Lower leg skin (tissue), 3 donors: Measurements from ENCODE around the gene MYL7.

Experiments used
- POLR2A ChIP-seq, 2 donors: fragments of 450-650 bp; IDR thresholded peaks; one replicate each; pipeline ENCODE4 v1.6.1; 2016 to 2017; ENCODE audit warnings: antibody characterized with exemption in 2 of 2, mild to moderate bottlenecking in 1 of 2, moderate library complexity in 1 of 2
- TF ChIP-seq, protein P1 (sequence below), 3 donors: fragments of 450-650 bp; IDR thresholded peaks; one replicate each; pipeline ENCODE4 v1.5.1; 2016; ENCODE audit warnings: antibody characterized with exemption in 3 of 3, mild to moderate bottlenecking in 3 of 3, moderate library complexity in 2 of 3

DNA sequence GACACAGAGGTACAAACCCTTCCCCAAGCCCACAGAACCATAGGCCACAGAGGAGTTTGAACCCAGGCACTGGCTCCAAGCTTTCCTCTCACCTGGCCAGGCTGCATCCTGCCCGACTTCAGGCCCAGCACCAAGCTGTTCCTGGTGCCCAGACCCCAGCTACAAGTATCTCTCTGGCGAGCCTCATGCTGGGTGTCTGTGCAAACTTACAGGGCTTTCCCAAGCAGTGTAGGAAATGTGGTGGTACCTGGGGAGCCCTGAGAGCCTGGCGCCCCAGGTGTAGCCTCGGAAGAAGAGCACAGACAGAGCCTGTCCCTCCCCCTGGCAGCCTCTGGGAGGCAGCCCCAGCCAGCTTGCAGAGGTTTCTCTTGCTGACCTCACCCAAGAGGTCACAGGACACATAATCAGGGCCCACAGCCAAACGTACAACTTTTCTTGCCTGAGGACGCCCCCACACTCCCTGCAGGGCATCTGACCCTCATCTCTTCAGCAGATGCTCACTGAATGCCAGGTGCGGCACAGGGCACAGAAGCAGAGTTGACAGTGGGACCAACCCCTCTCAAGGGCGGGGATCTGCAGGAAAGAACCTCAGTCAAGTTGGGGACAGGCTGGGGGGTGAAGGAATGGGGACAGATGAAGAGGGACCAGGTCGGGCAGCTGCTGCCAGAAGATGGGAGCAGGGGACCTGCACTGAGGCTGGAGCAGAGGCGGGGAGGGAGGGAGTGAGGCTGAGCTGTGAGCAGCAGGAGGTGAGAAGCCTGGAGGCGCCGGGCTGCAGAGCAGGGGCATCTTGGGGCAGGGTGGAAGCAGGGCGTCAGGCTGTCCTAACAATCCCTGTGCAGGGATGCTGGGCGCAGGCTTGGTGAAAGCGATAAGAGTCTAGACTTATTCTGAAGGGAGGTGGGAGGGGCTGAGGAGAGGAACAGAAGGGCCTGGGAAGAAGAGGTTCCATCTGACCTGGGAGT is 16.3 kb upstream of the MYL7 start:
- TF ChIP-seq, protein P1, sequence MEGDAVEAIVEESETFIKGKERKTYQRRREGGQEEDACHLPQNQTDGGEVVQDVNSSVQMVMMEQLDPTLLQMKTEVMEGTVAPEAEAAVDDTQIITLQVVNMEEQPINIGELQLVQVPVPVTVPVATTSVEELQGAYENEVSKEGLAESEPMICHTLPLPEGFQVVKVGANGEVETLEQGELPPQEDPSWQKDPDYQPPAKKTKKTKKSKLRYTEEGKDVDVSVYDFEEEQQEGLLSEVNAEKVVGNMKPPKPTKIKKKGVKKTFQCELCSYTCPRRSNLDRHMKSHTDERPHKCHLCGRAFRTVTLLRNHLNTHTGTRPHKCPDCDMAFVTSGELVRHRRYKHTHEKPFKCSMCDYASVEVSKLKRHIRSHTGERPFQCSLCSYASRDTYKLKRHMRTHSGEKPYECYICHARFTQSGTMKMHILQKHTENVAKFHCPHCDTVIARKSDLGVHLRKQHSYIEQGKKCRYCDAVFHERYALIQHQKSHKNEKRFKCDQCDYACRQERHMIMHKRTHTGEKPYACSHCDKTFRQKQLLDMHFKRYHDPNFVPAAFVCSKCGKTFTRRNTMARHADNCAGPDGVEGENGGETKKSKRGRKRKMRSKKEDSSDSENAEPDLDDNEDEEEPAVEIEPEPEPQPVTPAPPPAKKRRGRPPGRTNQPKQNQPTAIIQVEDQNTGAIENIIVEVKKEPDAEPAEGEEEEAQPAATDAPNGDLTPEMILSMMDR (IDR thresholded peaks at IDR 0.05): no peak
- no peak for TF ChIP-seq POLR2A (IDR thresholded peaks at IDR 0.05)
